NT2/D1 (cell line): Measurements from ENCODE around the gene ARHGAP25.

ENCODE experiments used
- SUZ12 ChIP-seq: IDR thresholded peaks from 2 replicates; pipeline ENCODE4 v1.6.1; 2011; ENCODE audit not compliant: insufficient read length, insufficient read depth; ENCODE audit errors: extremely low read depth
- YY1 ChIP-seq: IDR thresholded peaks from 2 replicates; pipeline ENCODE4 v1.6.1; 2011; ENCODE audit not compliant: insufficient read length, insufficient read depth

DNA sequence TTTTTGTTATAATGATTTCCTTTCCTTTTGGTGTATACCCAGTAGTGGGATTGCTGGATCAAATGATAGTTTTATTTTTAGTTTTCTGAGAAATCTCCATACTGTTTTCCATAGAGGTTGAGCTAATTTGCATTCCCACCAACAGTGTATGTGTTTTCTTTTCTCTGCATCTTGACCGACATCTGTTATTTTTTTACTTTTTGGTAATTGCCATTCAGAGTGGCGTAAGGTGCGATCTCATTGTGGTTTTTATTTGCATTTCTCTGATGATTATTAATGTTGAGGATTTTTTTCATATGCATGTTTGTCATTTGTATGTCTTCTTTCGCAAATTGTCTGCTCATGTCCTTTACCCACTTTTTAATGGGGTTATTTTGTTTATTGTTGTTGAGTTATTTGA lies 58.1 kb downstream of the ARHGAP25 start:
- no peak for TF ChIP-seq YY1
- TF ChIP-seq SUZ12, result no peak
